Endodermal cell (in vitro differentiated cells): Measurements from ENCODE around the gene DNAJB4. TPM values are rescaled to one million over a fixed set of nuclear protein-coding genes. Genes with fewer than 3 reads are reported as not detected.
A peak's percentile ranks its signal among the peaks of the same experiment; 100 is the strongest.

Source experiments
- DNase-seq: peaks from one replicate; pipeline ENCODE4 v3.0.0-alpha.2; 2017
- H3K27ac ChIP-seq: 2 replicates; pipeline ENCODE4 v1.5.1; 2013; ENCODE audit warnings: mild to moderate bottlenecking, low read depth, low read length, moderate library complexity
- H3K27me3 ChIP-seq: 2 replicates; pipeline ENCODE4 v1.6.1; 2013; ENCODE audit warnings: mild to moderate bottlenecking, low read length, moderate library complexity; ENCODE audit not compliant: insufficient read depth, control insufficient read depth, poor library complexity, severe bottlenecking
- H3K36me3 ChIP-seq: 2 replicates; pipeline ENCODE4 v1.7.0; 2013; ENCODE audit warnings: mild to moderate bottlenecking, low read length, moderate library complexity; ENCODE audit not compliant: control insufficient read depth, insufficient read depth
- H3K4me1 ChIP-seq: one replicate; pipeline ENCODE4 v1.7.0; 2013; ENCODE audit warnings: low read length; ENCODE audit not compliant: control insufficient read depth, insufficient read depth
- H3K4me3 ChIP-seq: 2 replicates; pipeline ENCODE4 v1.5.1; 2013; ENCODE audit warnings: mild to moderate bottlenecking, low read length, moderate library complexity
- H3K9ac ChIP-seq: 2 replicates; pipeline ENCODE4 v1.6.1; 2013; ENCODE audit warnings: mild to moderate bottlenecking, low read length, moderate library complexity; ENCODE audit not compliant: poor library complexity, severe bottlenecking; ENCODE audit errors: extremely low read depth
- H3K9me3 ChIP-seq: 2 replicates; pipeline ENCODE4 v1.6.1; 2013; ENCODE audit warnings: mild to moderate bottlenecking, low read length, moderate library complexity; ENCODE audit not compliant: control insufficient read depth
- H3K27ac Mint-ChIP-seq: 2 replicates; pipeline ENCODE4 v1.8.0; 2020; ENCODE audit warnings: mixed read lengths
- H3K27me3 Mint-ChIP-seq: 2 replicates; pipeline ENCODE4 v1.8.0; 2021; ENCODE audit warnings: mild to moderate bottlenecking, mixed read lengths; ENCODE audit not compliant: insufficient read depth
- H3K36me3 Mint-ChIP-seq: 2 replicates; pipeline ENCODE4 v1.8.0; 2020; ENCODE audit warnings: low read depth, mixed read lengths
- H3K4me1 Mint-ChIP-seq: 2 replicates; pipeline ENCODE4 v1.8.0; 2020; ENCODE audit warnings: mixed read lengths
- H3K4me3 Mint-ChIP-seq: 2 replicates; pipeline ENCODE4 v1.8.0; 2020; ENCODE audit warnings: mild to moderate bottlenecking, moderate library complexity, mixed read lengths
- H3K9me3 Mint-ChIP-seq: 2 replicates; pipeline ENCODE4 v1.8.0; 2020; ENCODE audit warnings: mild to moderate bottlenecking, mixed read lengths
- CTCF ChIP-seq: fragments of 200-600 bp; sonication (generic); conservative IDR thresholded peaks from 2 replicates; pipeline ENCODE4 v1.5.0; 2021; ENCODE audit warnings: antibody characterized with exemption, mild to moderate bottlenecking
- WGBS, 2 experiments: methylation state at CpG; one replicate each; pipeline versions ENCODE4 v1.1.5 to v1.1.7; 2013; ENCODE audit warnings: missing lambda C conversion rate in 2 of 2, mixed read lengths in 1 of 2; ENCODE audit not compliant: insufficient coverage in 1 of 2, insufficient read length in 1 of 2; 5-methylcytosine and 5-hydroxymethylcytosine counted together
- total RNA-seq, 2 donors: library from RNA; stranded (reverse); fragmentation: NEBNext Ultra II Directional in 1 of 2; extraction: Animal tissue kit (Norgen Biotek cat#: 25700) in 1 of 2; gene quantifications; 2 replicates in 1 of 2; 3 replicates in 1 of 2; pipeline ENCODE4 v1.2.1, GENCODE V29; 2021

DNAJB4 gene
- total RNA-seq, 2 donors from 2014 or later = 16.4 to 38.4 TPM

DNA sequence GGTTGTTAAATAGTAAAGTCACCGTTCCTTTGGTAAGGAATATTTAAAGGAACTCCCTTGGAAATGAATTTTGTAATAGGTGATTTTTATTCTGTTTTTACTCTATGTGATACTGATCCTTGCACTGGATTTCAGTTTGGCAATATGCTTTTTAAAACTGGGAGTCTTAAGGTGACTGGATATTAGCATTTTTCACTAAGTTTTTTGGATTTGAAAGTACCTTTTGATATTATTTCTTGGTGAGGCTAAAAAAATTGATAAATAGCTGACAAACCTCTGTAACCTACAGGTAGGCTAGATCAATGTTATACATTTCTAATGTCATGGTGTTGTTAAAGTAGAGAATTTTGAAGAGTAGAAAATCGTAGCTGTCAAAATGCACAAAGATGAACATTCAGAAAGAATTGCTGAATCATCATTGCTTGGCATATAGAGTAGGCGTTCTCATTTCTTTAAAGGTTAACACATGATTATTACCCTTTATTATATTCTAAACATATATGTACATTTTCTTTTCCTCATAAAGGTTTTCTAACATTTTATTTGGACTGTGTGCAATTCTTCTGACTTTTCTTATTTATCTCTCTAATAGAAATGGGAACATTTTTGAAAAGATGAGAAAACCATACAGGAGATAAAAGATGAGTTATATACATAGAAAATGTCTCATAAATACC lies 1.5 kb upstream of the DNAJB4 start:
- TF ChIP-seq CTCF = no peak
- Mint-ChIP-seq H3K4me1 (peaks cover 11% of the 10 kb centered on the region), H3K36me3 (no peaks in the 10 kb centered on the region), H3K9me3 (no peaks in the 10 kb centered on the region), H3K4me3 (no peak overlapping the region), H3K27ac (peak overlapping the region; percentile 45), H3K27me3 (no peaks in the 10 kb centered on the region)
- Histone ChIP-seq H3K9ac (no peak overlapping the region), H3K4me1 (peaks cover 6% of the 10 kb centered on the region), H3K36me3 (no peaks in the 10 kb centered on the region), H3K4me3 (no peak overlapping the region), H3K27ac (no peak overlapping the region), H3K27me3 (no peaks in the 10 kb centered on the region), H3K9me3 (no peaks in the 10 kb centered on the region)
- no peak for DNase-seq
- WGBS, 2 experiments = 73 to 88% methylated on average over 2 to 3 of the region's 3 CpGs

DNA sequence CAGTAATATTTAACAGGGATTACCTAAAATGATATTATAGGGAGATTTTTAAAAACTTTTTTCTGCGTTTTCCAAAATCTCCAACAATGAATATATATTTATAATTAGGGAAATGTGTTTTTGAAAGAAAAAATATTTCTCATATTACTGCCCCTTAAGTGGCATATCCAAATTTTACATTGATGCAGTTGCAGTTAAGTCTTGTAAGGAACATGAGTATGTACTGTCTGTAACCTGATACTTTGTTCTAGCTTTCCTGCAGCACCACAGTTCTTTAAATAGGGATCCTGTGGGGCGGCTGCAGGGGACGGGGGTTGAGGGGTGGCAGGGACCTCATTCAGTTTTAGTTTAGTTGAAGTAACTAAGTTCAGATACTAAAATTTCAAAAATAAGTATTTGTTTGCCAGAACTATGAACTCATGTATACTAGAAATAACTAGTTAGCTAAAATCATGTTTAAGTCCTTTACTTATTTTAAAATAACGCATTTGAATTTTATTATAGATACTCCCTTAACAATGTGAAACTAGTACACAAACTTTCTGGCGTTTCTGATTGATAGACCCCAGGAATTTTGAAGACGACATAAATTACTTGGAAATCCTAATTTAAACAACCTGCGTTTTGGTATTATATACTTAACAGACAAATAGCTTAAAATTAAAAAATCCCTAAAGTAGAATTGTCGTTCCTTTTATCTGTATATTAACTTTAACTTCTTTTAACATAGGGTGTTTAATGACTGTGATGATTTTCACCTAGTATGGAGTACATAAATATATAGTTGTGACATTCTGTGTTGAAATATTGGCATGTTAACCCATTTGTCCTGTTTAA lies 639 bp upstream of the DNAJB4 start:
- H3K9me3 Mint-ChIP-seq = no peaks in the 10 kb centered on the region
- Histone ChIP-seq H3K4me3 (peak overlapping the region; percentile 85), H3K9ac (peak overlapping the region; percentile 96)

GRCh38 chr1:78005448-78005722 lies 646 bp downstream of the DNAJB4 start:
- H3K9me3 Mint-ChIP-seq = no peaks in the 10 kb centered on the region
- H3K27ac Mint-ChIP-seq = peak overlapping the region; percentile 98
- no peaks in the 10 kb centered on the region for H3K36me3 Mint-ChIP-seq
- TF ChIP-seq CTCF = no peak
- no peak overlapping the region for H3K27ac ChIP-seq
- no peak for DNase-seq
- no peaks in the 10 kb centered on the region for H3K36me3 ChIP-seq
- peak overlapping the region; percentile 52 for H3K4me3 Mint-ChIP-seq
- peak overlapping the region; percentile 85 for H3K4me3 ChIP-seq
- peaks cover 11% of the 10 kb centered on the region for H3K4me1 Mint-ChIP-seq
- 67% methylated on average over 1 of the region's 1 CpG; no CpG with 5 or more reads in 1 of the 2 experiments for WGBS, 2 experiments
- no peaks in the 10 kb centered on the region for H3K27me3 ChIP-seq
- no peaks in the 10 kb centered on the region for H3K27me3 Mint-ChIP-seq
- peaks cover 6% of the 10 kb centered on the region for H3K4me1 ChIP-seq
- H3K9ac ChIP-seq = peak overlapping the region; percentile 96
- no peaks in the 10 kb centered on the region for H3K9me3 ChIP-seq

More for the DNA sequence above, 639 bp upstream of the DNAJB4 start:
- Histone ChIP-seq H3K4me1 (peaks cover 6% of the 10 kb centered on the region), H3K36me3 (no peaks in the 10 kb centered on the region), H3K27ac (peak overlapping the region; percentile 99), H3K9me3 (no peaks in the 10 kb centered on the region), H3K27me3 (no peaks in the 10 kb centered on the region)
- Mint-ChIP-seq H3K27me3 (no peaks in the 10 kb centered on the region), H3K4me1 (peaks cover 11% of the 10 kb centered on the region), H3K27ac (peak overlapping the region; percentile 98), H3K36me3 (no peaks in the 10 kb centered on the region), H3K4me3 (peak overlapping the region; percentile 52)
- no peak for TF ChIP-seq CTCF
- WGBS, 2 experiments = 0 to 19% methylated on average over 2 to 5 of the region's 8 CpGs
- peak; percentile 85 for DNase-seq
